AG09319 (cell line): ENCODE results near the gene CRYGN.

Experiments used
- DNase-seq: peaks from one replicate; pipeline ENCODE4 v3.0.0-alpha.2; 2010; ENCODE audit warnings: low read depth; ENCODE audit errors: extremely low read depth
- CTCF ChIP-seq: IDR thresholded peaks from 2 replicates; pipeline ENCODE4 v1.5.1; 2011; ENCODE audit warnings: low read depth, mild to moderate bottlenecking, inconsistent platforms, low read length, moderate library complexity

The CRYGN gene

GRCh38 chr7:151404216-151405011 lies 35.5 kb downstream of the CRYGN start:
- TF ChIP-seq CTCF, result no peak
- no peak for DNase-seq

- no peak for DNase-seq
- TF ChIP-seq CTCF, result no peak
Observed at GRCh38 chr7:151403764-151404163, 36.2 kb downstream of the CRYGN start.

- no peak for DNase-seq
- TF ChIP-seq CTCF, result no peak; the same call in none of the 2 replicates
Observed at GRCh38 chr7:151402029-151402835, 37.7 kb downstream of the CRYGN start.

- no peak for DNase-seq
- TF ChIP-seq CTCF, result no peak
Observed at GRCh38 chr7:151400626-151401315, 39.2 kb downstream of the CRYGN start.

GRCh38 chr7:151399906-151400305 lies 40.0 kb downstream of the CRYGN start:
- no peak for TF ChIP-seq CTCF
- DNase-seq, result no peak

- DNase-seq, result no peak
- TF ChIP-seq CTCF, result no peak
Observed at GRCh38 chr7:151399305-151399601, 40.7 kb downstream of the CRYGN start.
